SIG-M5 (cell line): ENCODE measurements around the gene RAB43.
"Not testable (repeated sequence)": the region's sequence is repeated elsewhere in the genome, so short reads cannot be mapped to it uniquely, and the experiment has no call there.

Experiments used
- DNase-seq: peaks from one replicate; lab custom pipeline; 2025; lab: John Stamatoyannopoulos, UW

RAB43 gene

GRCh38 chr3:129088312-129088711 is 33.3 kb downstream of the RAB43 start:
- DNase-seq, result not testable (repeated sequence)

- not testable (repeated sequence) for DNase-seq
These were observed 33.7 kb downstream of the RAB43 start for GRCh38 chr3:129087904-129088303.

- no peak for DNase-seq
These were observed 34.4 kb downstream of the RAB43 start for GRCh38 chr3:129087138-129087702.

GRCh38 chr3:129085818-129086217 is 35.8 kb downstream of the RAB43 start:
- no peak for DNase-seq

GRCh38 chr3:129085165-129085715 is 36.4 kb downstream of the RAB43 start:
- DNase-seq, result no peak

GRCh38 chr3:129084501-129084900 is 37.1 kb downstream of the RAB43 start:
- DNase-seq, result no peak

- no peak for DNase-seq
These were observed 39.6 kb downstream of the RAB43 start for GRCh38 chr3:129082026-129082425.

GRCh38 chr3:129081503-129081902 is 40.1 kb downstream of the RAB43 start:
- no peak for DNase-seq

- DNase-seq, result no peak
These were observed 43.1 kb downstream of the RAB43 start for GRCh38 chr3:129078510-129078909.

- DNase-seq, result no peak
These were observed 44.4 kb downstream of the RAB43 start for GRCh38 chr3:129077222-129077621.

GRCh38 chr3:129070086-129070885 is 51.3 kb downstream of the RAB43 start:
- no peak for DNase-seq

GRCh38 chr3:129069313-129070085 is 52.1 kb downstream of the RAB43 start:
- DNase-seq, result not testable (repeated sequence)

- no peak for DNase-seq
These were observed 53.2 kb downstream of the RAB43 start for GRCh38 chr3:129068291-129068886.

- not testable (repeated sequence) for DNase-seq
These were observed 53.9 kb downstream of the RAB43 start for GRCh38 chr3:129067719-129068118.

- no peak for DNase-seq
These were observed 55.9 kb downstream of the RAB43 start for GRCh38 chr3:129065720-129066073.

GRCh38 chr3:129065016-129065719 is 56.4 kb downstream of the RAB43 start:
- DNase-seq, result no peak

GRCh38 chr3:129063841-129064482 is 57.6 kb downstream of the RAB43 start:
- DNase-seq, result no peak

- no peak for DNase-seq
These were observed 58.4 kb downstream of the RAB43 start for GRCh38 chr3:129063091-129063640.

- no peak for DNase-seq
These were observed 59.4 kb downstream of the RAB43 start for GRCh38 chr3:129061888-129062834.
